Vagina (tissue), 2 donors: ENCODE results near the gene EVC2. TPM values are rescaled to one million over a fixed set of nuclear protein-coding genes. Genes with fewer than 3 reads are reported as not detected.

Experiments used
- DNase-seq, 2 donors: peaks; one replicate each; pipeline ENCODE4 v3.0.0-alpha.2; 2017; ENCODE audit errors: extremely low spot score in 2 of 2
- H3K27ac ChIP-seq: fragments of 200-600 bp; sonication (generic); one replicate; pipeline ENCODE4 v1.5.1; 2019
- H3K27me3 ChIP-seq: fragments of 200-600 bp; sonication (generic); one replicate; pipeline ENCODE4 v1.5.1; 2019
- H3K36me3 ChIP-seq, 2 donors: fragments of 200-600 bp; sonication (generic); one replicate each; pipeline ENCODE4 v1.5.1; 2017 to 2019
- H3K4me1 ChIP-seq: fragments of 200-600 bp; sonication (generic); one replicate; pipeline ENCODE4 v1.5.1; 2019
- H3K4me3 ChIP-seq, 2 donors: fragments of 200-600 bp; sonication (generic); 1 replicate in 1 of 2; 2 replicates in 1 of 2; pipeline ENCODE4 v1.5.1; 2016 to 2019
- H3K9me3 ChIP-seq: fragments of 200-600 bp; sonication (generic); one replicate; pipeline ENCODE4 v1.5.1; 2019
- CTCF ChIP-seq, 3 experiments: fragments of 450-650 bp in 2 of 3; fragments of 200-600 bp in 1 of 3; sonication (generic) in 1 of 3; IDR thresholded peaks; one replicate each; pipeline ENCODE4 v1.5.1; 2017 to 2019; ENCODE audit warnings: antibody characterized with exemption in 3 of 3, mild to moderate bottlenecking in 2 of 3, moderate library complexity in 2 of 3
- POLR2A ChIP-seq, 2 donors: fragments of 450-650 bp; IDR thresholded peaks; one replicate each; pipeline ENCODE4 v1.6.1; 2017; ENCODE audit warnings: antibody characterized with exemption in 2 of 2, mild to moderate bottlenecking in 2 of 2, moderate library complexity in 2 of 2
- POLR2AphosphoS5 ChIP-seq, 2 donors: sonication (generic); formaldehyde crosslinking; IDR thresholded peaks; one replicate each; pipeline ENCODE4 v1.9.0; 2017; ENCODE audit warnings: antibody characterized with exemption in 2 of 2, mild to moderate bottlenecking in 2 of 2, low read depth in 1 of 2; ENCODE audit not compliant: insufficient read depth in 1 of 2
- intact Hi-C: fragments of 100-400 bp; cut with DNase I; formaldehyde crosslinking; loops from one replicate; pipeline ENCODE4 v1.15.1; 2023
- total RNA-seq: library from RNA; depleted of rRNA; stranded (reverse); fragments of >200 nt; gene quantifications from one replicate; pipeline ENCODE4 v1.2.3, GENCODE V29; 2016

The EVC2 gene
- total RNA-seq, 1 donor from 2014 or later = 23.8 TPM

GRCh38 chr4:5686338-5686737, 22.0 kb downstream of the EVC2 start:
- intact Hi-C loops = no loop called here
- TF ChIP-seq POLR2A (IDR thresholded peaks at IDR 0.05) = no peak
- no peak for TF ChIP-seq CTCF (IDR thresholded peaks at IDR 0.05)
- TF ChIP-seq POLR2AphosphoS5 (IDR thresholded peaks at IDR 0.05; ENCODE audit: insufficient read depth in 1 of 2, low read depth in 1 of 2) = no peak
- H3K4me1 ChIP-seq = no peaks in the 10 kb centered on the region

GRCh38 chr4:5685296-5685695, 23.1 kb downstream of the EVC2 start:
- intact Hi-C loops = no loop called here
- Histone ChIP-seq H3K9me3 (no peaks in the 10 kb centered on the region), H3K27me3 (no peaks in the 10 kb centered on the region), H3K4me3 (no peak overlapping the region), H3K4me1 (no peaks in the 10 kb centered on the region), H3K27ac (no peak overlapping the region), H3K36me3 (peaks cover 0 to 54% of the 10 kb centered on the region in 2 donors)
- no peak for TF ChIP-seq CTCF (IDR thresholded peaks at IDR 0.05)
- no peak for TF ChIP-seq POLR2A (IDR thresholded peaks at IDR 0.05)
- TF ChIP-seq POLR2AphosphoS5 (IDR thresholded peaks at IDR 0.05; ENCODE audit: insufficient read depth in 1 of 2, low read depth in 1 of 2) = no peak
- DNase-seq = no peak

More at GRCh38 chr4:5686338-5686737, 22.0 kb downstream of the EVC2 start:
- Histone ChIP-seq H3K27ac (no peak overlapping the region), H3K36me3 (peaks cover 0 to 52% of the 10 kb centered on the region in 2 donors), H3K27me3 (no peaks in the 10 kb centered on the region), H3K9me3 (no peaks in the 10 kb centered on the region), H3K4me3 (no peak overlapping the region)
- DNase-seq = no peak

- peaks cover 0 to 49% of the 10 kb centered on the region in 2 donors for H3K36me3 ChIP-seq
- no peak for DNase-seq
- TF ChIP-seq POLR2AphosphoS5 (IDR thresholded peaks at IDR 0.05; ENCODE audit: insufficient read depth in 1 of 2, low read depth in 1 of 2) (no peak), CTCF (IDR thresholded peaks at IDR 0.05) (no peak), POLR2A (IDR thresholded peaks at IDR 0.05) (no peak)
- H3K27me3 ChIP-seq = no peaks in the 10 kb centered on the region
- no peak overlapping the region for H3K27ac ChIP-seq
- no peaks in the 10 kb centered on the region for H3K9me3 ChIP-seq
- intact Hi-C loops = no loop called here
- H3K4me1 ChIP-seq = no peaks in the 10 kb centered on the region
- H3K4me3 ChIP-seq = no peak overlapping the region
Observed at GRCh38 chr4:5683566-5683965, 24.8 kb downstream of the EVC2 start.

- intact Hi-C loops = no loop called here
- Histone ChIP-seq H3K9me3 (no peaks in the 10 kb centered on the region), H3K36me3 (peaks cover 0 to 28% of the 10 kb centered on the region in 2 donors), H3K4me1 (no peaks in the 10 kb centered on the region), H3K27me3 (no peaks in the 10 kb centered on the region), H3K27ac (no peak overlapping the region), H3K4me3 (no peak overlapping the region)
- no peak for TF ChIP-seq POLR2A (IDR thresholded peaks at IDR 0.05)
- no peak for DNase-seq
Observed at GRCh38 chr4:5678977-5679376, 29.4 kb downstream of the EVC2 start.

- Histone ChIP-seq H3K36me3 (peaks cover 0 to 25% of the 10 kb centered on the region in 2 donors), H3K4me3 (no peak overlapping the region), H3K27ac (no peak overlapping the region), H3K9me3 (no peaks in the 10 kb centered on the region), H3K27me3 (no peaks in the 10 kb centered on the region), H3K4me1 (no peaks in the 10 kb centered on the region)
- intact Hi-C loops = no loop called here
- no peak for DNase-seq
- TF ChIP-seq CTCF (IDR thresholded peaks at IDR 0.05) (no peak), POLR2AphosphoS5 (IDR thresholded peaks at IDR 0.05; ENCODE audit: insufficient read depth in 1 of 2, low read depth in 1 of 2) (no peak), POLR2A (IDR thresholded peaks at IDR 0.05) (no peak)
Observed at GRCh38 chr4:5676763-5677162, 31.6 kb downstream of the EVC2 start.
